IMR-90 (cell line): ENCODE data around the gene FBRS. TPM values are rescaled to one million over a fixed set of nuclear protein-coding genes. Genes with fewer than 3 reads are reported as not detected.

Source experiments
- ATAC-seq: fragments of 200-7000 bp; cut with Tn5 transposase; 2 replicates; pipeline ENCODE4 v1.9.1; 2020; ENCODE audit warnings: low read depth, mild to moderate bottlenecking, moderate library complexity
- BruUV-seq: library from RNA; stranded (reverse); fragments of 400-500 nt; replicated peaks from 2 replicates; lab custom pipeline; 2021; lab: Mats Ljungman, UMichigan
- CTCF ChIA-PET: fragments of 300-600 bp; formaldehyde crosslinking; extraction: SDS; loops from one replicate; lab custom pipeline; 2021; ENCODE audit warnings: antibody characterized with exemption; lab: Yijun Ruan, JAX
- POLR2A ChIA-PET: fragments of 300-600 bp; sonication (Branson Sonifier 250); formaldehyde crosslinking; loops from one replicate; lab custom pipeline; 2022; ENCODE audit warnings: antibody characterized with exemption; ENCODE audit not compliant: unreplicated experiment; lab: Charles Lee
- DNase-seq: peaks from one replicate; pipeline ENCODE4 v3.0.0; 2013
- H2AFZ ChIP-seq: replicated peaks from 2 replicates; pipeline ENCODE3; 2013; ENCODE audit warnings: low read length, mild to moderate bottlenecking; ENCODE audit not compliant: poor library complexity
- H2AK5ac ChIP-seq: 2 replicates; pipeline ENCODE4 v1.6.1; 2013; ENCODE audit warnings: low read depth, low read length, inconsistent platforms
- H2AK9ac ChIP-seq: replicated peaks from 2 replicates; pipeline ENCODE3; 2013; ENCODE audit warnings: mild to moderate bottlenecking, low read depth, low read length, moderate library complexity; ENCODE audit not compliant: poor library complexity
- H2BK120ac ChIP-seq: 2 replicates; pipeline ENCODE4 v1.6.1; 2013; ENCODE audit warnings: low read depth, low read length, inconsistent platforms
- H2BK15ac ChIP-seq: 3 replicates; pipeline ENCODE4 v1.6.1; 2013; ENCODE audit warnings: low read depth, low read length, inconsistent platforms
- H2BK20ac ChIP-seq: 2 replicates; pipeline ENCODE4 v1.6.1; 2013; ENCODE audit warnings: low read depth, mild to moderate bottlenecking, inconsistent platforms, low read length, moderate library complexity
- H2BK5ac ChIP-seq: 2 replicates; pipeline ENCODE4 v1.6.1; 2013; ENCODE audit warnings: mild to moderate bottlenecking, low read depth, low read length, inconsistent platforms; ENCODE audit not compliant: poor library complexity, severe bottlenecking
- H3K14ac ChIP-seq: replicated peaks from 2 replicates; pipeline ENCODE4 v1.6.1; 2013; ENCODE audit warnings: low read depth, low read length, inconsistent platforms
- H3K18ac ChIP-seq: 2 replicates; pipeline ENCODE4 v1.6.1; 2013; ENCODE audit warnings: low read depth, low read length, control low read depth
- H3K23ac ChIP-seq: 2 replicates; pipeline ENCODE4 v1.6.1; 2013; ENCODE audit warnings: low read depth, low read length, inconsistent platforms
- H3K27ac ChIP-seq: 2 replicates; pipeline ENCODE4 v1.5.1; 2013; ENCODE audit warnings: mild to moderate bottlenecking, control low read depth, low read length; ENCODE audit not compliant: insufficient read depth
- H3K27me3 ChIP-seq: 2 replicates; pipeline ENCODE4 v1.6.1; 2013; ENCODE audit warnings: low read length; ENCODE audit not compliant: control insufficient read depth, insufficient read depth
- H3K36me3 ChIP-seq: 2 replicates; pipeline ENCODE4 v1.6.1; 2013; ENCODE audit warnings: low read length, mixed read lengths; ENCODE audit not compliant: control insufficient read depth, insufficient read depth
- H3K4ac ChIP-seq: 2 replicates; pipeline ENCODE4 v1.6.1; 2013; ENCODE audit warnings: low read depth, low read length, inconsistent platforms
- H3K4me1 ChIP-seq: 2 replicates; pipeline ENCODE4 v1.6.1; 2013; ENCODE audit warnings: low read length, mixed read lengths; ENCODE audit not compliant: control insufficient read depth, insufficient read depth
- H3K4me2 ChIP-seq: 2 replicates; pipeline ENCODE4 v1.6.1; 2013; ENCODE audit warnings: low read depth, mild to moderate bottlenecking, control low read depth, low read length, moderate library complexity
- H3K4me3 ChIP-seq: 2 replicates; pipeline ENCODE4 v1.5.1; 2013; ENCODE audit warnings: low read depth, mild to moderate bottlenecking, control low read depth, low read length, moderate library complexity; ENCODE audit not compliant: insufficient read depth
- H3K56ac ChIP-seq: 2 replicates; pipeline ENCODE4 v1.6.1; 2013; ENCODE audit warnings: low read length, inconsistent platforms; ENCODE audit not compliant: insufficient read depth; ENCODE audit errors: extremely low read depth
- H3K79me1 ChIP-seq, 2 experiments: 2 replicates each; pipeline ENCODE4 v1.6.1; 2013; ENCODE audit warnings: low read length in 2 of 2, inconsistent platforms in 1 of 2, low read depth in 1 of 2
- H3K9ac ChIP-seq: 2 replicates; pipeline ENCODE4 v1.6.1; 2013; ENCODE audit warnings: low read depth, low read length, control low read depth
- H3K9me1 ChIP-seq: 2 replicates; pipeline ENCODE4 v1.6.1; 2013; ENCODE audit warnings: low read length, inconsistent platforms; ENCODE audit not compliant: insufficient read depth
- H3K9me3 ChIP-seq: 2 replicates; pipeline ENCODE4 v1.6.1; 2013; ENCODE audit warnings: low read length; ENCODE audit not compliant: control insufficient read depth, insufficient read depth
- H4K20me1 ChIP-seq: 2 replicates; pipeline ENCODE4 v1.6.1; 2013; ENCODE audit warnings: low read length, inconsistent platforms; ENCODE audit not compliant: insufficient read depth
- H4K5ac ChIP-seq: 2 replicates; pipeline ENCODE4 v1.6.1; 2013; ENCODE audit warnings: mild to moderate bottlenecking, low read depth, low read length, control low read depth
- H4K8ac ChIP-seq, 2 experiments: 2 replicates each; pipeline ENCODE4 v1.6.1; 2013; ENCODE audit warnings: low read depth in 2 of 2, low read length in 2 of 2, control low read depth in 1 of 2, inconsistent platforms in 1 of 2
- H4K91ac ChIP-seq: 2 replicates; pipeline ENCODE4 v1.6.1; 2013; ENCODE audit warnings: low read depth, low read length, inconsistent platforms; ENCODE audit not compliant: insufficient read depth
- RAD21 ChIP-seq: IDR thresholded peaks from 2 replicates; pipeline ENCODE4 v1.6.1; 2012; ENCODE audit warnings: low read length, improper control_type of control experiment
- RCOR1 ChIP-seq: IDR thresholded peaks from 2 replicates; pipeline ENCODE4 v1.6.1; 2012; ENCODE audit warnings: mild to moderate bottlenecking, low read length, improper control_type of control experiment; ENCODE audit not compliant: insufficient replicate concordance
- SMC3 ChIP-seq: fragments of 150-350 bp; IDR thresholded peaks from 2 replicates; pipeline ENCODE4 v1.6.1; 2016; ENCODE audit warnings: low read depth, mild to moderate bottlenecking, antibody characterized with exemption, low read length, moderate library complexity
- WGBS, 2 experiments: methylation state at CpG; one replicate each; pipeline versions ENCODE4 v1.1.5 to v1.1.7; 2013; ENCODE audit warnings: missing lambda C conversion rate in 2 of 2; ENCODE audit not compliant: insufficient read length in 1 of 2; ENCODE audit errors: extremely low coverage in 2 of 2; 5-methylcytosine and 5-hydroxymethylcytosine counted together
- dilution Hi-C: fragments of 300-500 bp; cut with HindIII; formaldehyde crosslinking; loops from one replicate; pipeline ENCODE4 v1.14.3; 2018; ENCODE audit warnings: low sequenced_read_pairs; ENCODE audit not compliant: unreplicated experiment
- in situ Hi-C: fragments of 300-500 bp; cut with MboI; formaldehyde crosslinking; loops from 3 replicates; pipeline ENCODE4 v1.14.3; 2019; ENCODE audit warnings: low sequenced_read_pairs, inconsistent platforms, mixed read lengths
- intact Hi-C: fragments of 100-400 bp; cut with micrococcal nuclease; formaldehyde crosslinking; loops from 2 replicates; pipeline ENCODE4 v1.10.0; 2022
- polyA plus RNA-seq, 3 experiments: library from polyadenylated mRNA; depleted of rRNA; stranded (reverse); fragments of >200 nt; gene quantifications; 2 replicates each; pipeline ENCODE4 v1.2.3, GENCODE V29; 2012; ENCODE audit warnings: low replicate concordance in 1 of 3
- total RNA-seq: library from RNA; depleted of rRNA; stranded (reverse); fragments of >200 nt; gene quantifications from 2 replicates; pipeline ENCODE4 v1.2.3, GENCODE V29; 2012
- TF ChIP-seq, protein P1 (sequence below): conservative IDR thresholded peaks from 2 replicates; pipeline ENCODE4 v1.5.1; 2012; ENCODE audit warnings: mild to moderate bottlenecking, low read depth, low read length, improper control_type of control experiment

Gene FBRS
- total and polyA plus RNA-seq, 2 of the 4 experiments (the other 2 are of a cell fraction), result 2.0 to 22.4 TPM

DNA sequence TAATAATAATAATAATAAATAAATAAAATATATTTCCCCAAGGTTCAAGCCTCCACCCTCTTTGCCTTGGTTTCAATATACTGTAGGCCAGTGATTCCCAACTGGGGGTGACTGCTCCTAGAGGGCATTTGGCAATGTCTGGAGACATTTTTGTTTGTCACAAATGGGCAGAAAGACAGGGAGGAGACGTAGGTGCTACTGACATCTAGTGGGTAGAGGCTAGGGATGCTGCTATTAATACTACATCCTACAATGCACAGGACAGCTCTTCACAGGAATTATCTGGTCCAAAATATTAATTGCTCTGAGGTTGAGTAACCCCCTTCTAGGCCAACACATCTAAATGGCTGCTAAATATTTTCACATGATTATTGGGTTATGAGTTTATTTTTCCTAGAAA, 20.3 kb upstream of the FBRS start:
- Histone ChIP-seq H2BK20ac (no peak overlapping the region), H4K20me1 (no peaks in the 10 kb centered on the region), H4K5ac (no peak overlapping the region), H3K56ac (no peak overlapping the region), H2BK15ac (no peak overlapping the region), H2BK5ac (no peak overlapping the region), H3K79me1 (peaks cover 8 to 19% of the 10 kb centered on the region in 2 experiments; a peak in 3 of 4 replicates), H2AK5ac (no peak overlapping the region), H3K9me3 (no peaks in the 10 kb centered on the region), H3K36me3 (no peaks in the 10 kb centered on the region), H3K4me1 (no peaks in the 10 kb centered on the region), H2AFZ (no peak overlapping the region), H3K4ac (no peak overlapping the region), H3K4me3 (no peak overlapping the region), H4K91ac (no peak overlapping the region), H3K9me1 (no peaks in the 10 kb centered on the region; the same call in 1 of the 2 replicates), H3K23ac (no peak overlapping the region), H3K9ac (no peak overlapping the region), H2BK120ac (no peak overlapping the region), H3K18ac (no peak overlapping the region), H3K4me2 (no peak overlapping the region), H3K27me3 (peaks cover 1% of the 10 kb centered on the region; the same call in 1 of the 2 replicates), H3K27ac (no peak overlapping the region), H3K14ac (no peak overlapping the region), H4K8ac (no peak overlapping the region), H2AK9ac (no peak overlapping the region)
- in situ Hi-C loops, result no loop called here
- no TSS peak for BruUV-seq
- dilution Hi-C loops, result no loop called here
- intact Hi-C loops, result no loop called here
- POLR2A ChIA-PET, result no interaction called here
- TF ChIP-seq, protein P1, sequence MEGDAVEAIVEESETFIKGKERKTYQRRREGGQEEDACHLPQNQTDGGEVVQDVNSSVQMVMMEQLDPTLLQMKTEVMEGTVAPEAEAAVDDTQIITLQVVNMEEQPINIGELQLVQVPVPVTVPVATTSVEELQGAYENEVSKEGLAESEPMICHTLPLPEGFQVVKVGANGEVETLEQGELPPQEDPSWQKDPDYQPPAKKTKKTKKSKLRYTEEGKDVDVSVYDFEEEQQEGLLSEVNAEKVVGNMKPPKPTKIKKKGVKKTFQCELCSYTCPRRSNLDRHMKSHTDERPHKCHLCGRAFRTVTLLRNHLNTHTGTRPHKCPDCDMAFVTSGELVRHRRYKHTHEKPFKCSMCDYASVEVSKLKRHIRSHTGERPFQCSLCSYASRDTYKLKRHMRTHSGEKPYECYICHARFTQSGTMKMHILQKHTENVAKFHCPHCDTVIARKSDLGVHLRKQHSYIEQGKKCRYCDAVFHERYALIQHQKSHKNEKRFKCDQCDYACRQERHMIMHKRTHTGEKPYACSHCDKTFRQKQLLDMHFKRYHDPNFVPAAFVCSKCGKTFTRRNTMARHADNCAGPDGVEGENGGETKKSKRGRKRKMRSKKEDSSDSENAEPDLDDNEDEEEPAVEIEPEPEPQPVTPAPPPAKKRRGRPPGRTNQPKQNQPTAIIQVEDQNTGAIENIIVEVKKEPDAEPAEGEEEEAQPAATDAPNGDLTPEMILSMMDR, result peak; percentile 63
- no peak for TF ChIP-seq RCOR1
- TF ChIP-seq SMC3, result peak; percentile 51; the same call in 1 of the 2 replicates
- TF ChIP-seq RAD21, result peak; percentile 71
- CTCF ChIA-PET, result no interaction called here
- DNase-seq (peak; percentile 51), ATAC-seq (peak; percentile 24; the same call in 1 of the 2 replicates)
- WGBS, 2 experiments, result no CpG with 5 or more reads among the region's 1 CpG
